Mesothelial cell of epicardium (in vitro differentiated cells): ENCODE results near the gene IPCEF1. TPM values are rescaled to one million over a fixed set of nuclear protein-coding genes. Genes with fewer than 3 reads are reported as not detected.
A peak's percentile ranks its signal among the peaks of the same experiment; 100 is the strongest.

ENCODE experiments used
- DNase-seq, 2 experiments: peaks; one replicate each; pipeline ENCODE4 v3.0.0; 2021; ENCODE audit warnings: low spot score in 2 of 2; ENCODE audit not compliant: unreplicated experiment in 2 of 2
- H3K27ac Mint-ChIP-seq: 2 replicates; pipeline ENCODE4 v1.8.0; 2021; ENCODE audit warnings: mixed read lengths
- H3K27me3 Mint-ChIP-seq: 2 replicates; pipeline ENCODE4 v1.8.0; 2021; ENCODE audit warnings: low read depth, mixed read lengths
- H3K36me3 Mint-ChIP-seq: 2 replicates; pipeline ENCODE4 v1.8.0; 2021; ENCODE audit warnings: mixed read lengths
- H3K4me1 Mint-ChIP-seq: 2 replicates; pipeline ENCODE4 v1.8.0; 2021; ENCODE audit warnings: mixed read lengths
- H3K4me3 Mint-ChIP-seq: 2 replicates; pipeline ENCODE4 v1.8.0; 2021; ENCODE audit warnings: mild to moderate bottlenecking, moderate library complexity, mixed read lengths
- H3K9me3 Mint-ChIP-seq: 2 replicates; pipeline ENCODE4 v1.8.0; 2021; ENCODE audit warnings: mixed read lengths
- CTCF ChIP-seq: fragments of 200-600 bp; sonication (generic); IDR thresholded peaks from one replicate; pipeline ENCODE4 v1.5.0; 2021; ENCODE audit warnings: antibody characterized with exemption; ENCODE audit not compliant: unreplicated experiment
- total RNA-seq: library from RNA; stranded (reverse); gene quantifications from 3 replicates; pipeline ENCODE4 v1.2.1, GENCODE V29; 2021

The IPCEF1 gene
- total RNA-seq, 1 donor from 2014 or later = 0.76 TPM

- Mint-ChIP-seq H3K27ac (no peak overlapping the region), H3K4me1 (peaks cover 19% of the 10 kb centered on the region), H3K27me3 (no peaks in the 10 kb centered on the region), H3K9me3 (no peaks in the 10 kb centered on the region), H3K4me3 (no peak overlapping the region), H3K36me3 (no peaks in the 10 kb centered on the region)
- no peak for TF ChIP-seq CTCF
- no peak for DNase-seq
These were observed 198.9 kb downstream of the IPCEF1 start for GRCh38 chr6:154157706-154158105.

- H3K27ac Mint-ChIP-seq = peak overlapping the region; percentile 89
- no peaks in the 10 kb centered on the region for H3K27me3 Mint-ChIP-seq
- DNase-seq = no peak
- no peaks in the 10 kb centered on the region for H3K36me3 Mint-ChIP-seq
- no peaks in the 10 kb centered on the region for H3K9me3 Mint-ChIP-seq
- H3K4me3 Mint-ChIP-seq = no peak overlapping the region
- no peak for TF ChIP-seq CTCF
- peaks cover 19% of the 10 kb centered on the region for H3K4me1 Mint-ChIP-seq
These were observed 199.5 kb downstream of the IPCEF1 start for GRCh38 chr6:154157082-154157481.

GRCh38 chr6:154156135-154156896, 200.3 kb downstream of the IPCEF1 start:
- TF ChIP-seq CTCF = no peak
- peak overlapping the region; percentile 4 for H3K4me3 Mint-ChIP-seq
- peak overlapping the region; percentile 89 for H3K27ac Mint-ChIP-seq
- H3K36me3 Mint-ChIP-seq = no peaks in the 10 kb centered on the region
- H3K27me3 Mint-ChIP-seq = no peaks in the 10 kb centered on the region
- DNase-seq = peak in 1 of 2 experiments; percentile 48
- peaks cover 19% of the 10 kb centered on the region for H3K4me1 Mint-ChIP-seq
- no peaks in the 10 kb centered on the region for H3K9me3 Mint-ChIP-seq

DNA sequence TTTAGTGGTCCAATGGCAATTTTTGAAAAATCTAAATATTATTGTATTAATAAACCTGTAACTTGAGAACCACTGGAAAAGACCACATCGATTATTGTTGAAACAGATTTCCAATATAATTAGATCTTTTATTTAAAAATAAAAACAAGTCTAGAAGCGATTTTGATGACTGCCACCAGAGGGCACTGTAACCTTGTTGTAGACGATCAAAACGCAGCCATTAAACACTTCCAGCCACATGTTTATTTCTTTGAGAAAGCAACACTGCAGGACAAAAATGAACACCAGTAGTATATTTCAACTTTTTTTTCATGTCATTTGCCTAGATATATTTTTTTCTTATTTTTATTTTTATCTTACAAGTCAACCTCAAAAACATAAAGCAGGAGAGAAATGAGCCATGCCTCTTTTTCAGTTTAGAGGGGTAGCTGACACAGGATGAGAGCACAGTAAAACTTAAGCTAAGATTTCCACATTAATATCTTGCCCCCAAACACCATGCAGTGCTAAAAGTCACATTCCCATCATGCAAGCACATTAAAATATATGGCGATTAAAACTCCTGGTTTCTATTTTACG, 202.1 kb downstream of the IPCEF1 start:
- H3K4me3 Mint-ChIP-seq = no peak overlapping the region
- H3K27me3 Mint-ChIP-seq = no peaks in the 10 kb centered on the region
- peak; percentile 92 for TF ChIP-seq CTCF
- peaks cover 19% of the 10 kb centered on the region for H3K4me1 Mint-ChIP-seq
- H3K27ac Mint-ChIP-seq = no peak overlapping the region
- H3K9me3 Mint-ChIP-seq = no peaks in the 10 kb centered on the region
- DNase-seq = peak in 1 of 2 experiments; percentile 58
- no peaks in the 10 kb centered on the region for H3K36me3 Mint-ChIP-seq

DNA sequence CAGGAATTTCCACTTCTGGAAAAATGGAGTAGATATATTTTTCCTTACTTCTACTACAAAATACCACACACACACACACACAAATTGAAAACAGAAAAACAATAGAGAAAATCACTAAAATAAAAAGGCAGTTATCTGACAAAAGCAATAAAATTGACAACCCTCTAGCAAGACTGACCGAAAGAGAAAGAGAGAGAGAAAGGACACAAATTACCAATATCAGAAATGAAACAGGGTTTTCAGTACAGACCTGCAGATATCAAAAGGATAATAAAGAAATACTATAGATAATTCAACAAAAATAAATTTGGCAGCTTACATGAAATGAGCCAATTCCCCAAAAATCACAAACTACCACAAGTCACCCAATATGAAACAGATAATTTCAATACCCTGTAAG, 212.8 kb downstream of the IPCEF1 start:
- H3K4me1 Mint-ChIP-seq = no peaks in the 10 kb centered on the region
- DNase-seq = no peak
- H3K27me3 Mint-ChIP-seq = peaks cover 9% of the 10 kb centered on the region
- TF ChIP-seq CTCF = no peak
- no peaks in the 10 kb centered on the region for H3K36me3 Mint-ChIP-seq
- H3K4me3 Mint-ChIP-seq = no peak overlapping the region
- peaks cover 4% of the 10 kb centered on the region for H3K9me3 Mint-ChIP-seq
- no peak overlapping the region for H3K27ac Mint-ChIP-seq
